KBM-7 (cell line): ENCODE results near the gene ALDH1L2.

Source experiments
- DNase-seq: peaks from one replicate; pipeline ENCODE4 v3.0.0-alpha.2; 2015
- in situ Hi-C: fragments of 300-500 bp; cut with MboI; formaldehyde crosslinking; loops from 2 replicates; pipeline ENCODE4 v1.14.3; 2020; ENCODE audit warnings: low sequenced_read_pairs, low pct_unique_long_range_greater_than_20kb, mixed read lengths

Gene ALDH1L2

GRCh38 chr12:105089817-105090216 lies 5.6 kb upstream of the ALDH1L2 start:
- no peak for DNase-seq
- in situ Hi-C loops: no loop called here

DNA sequence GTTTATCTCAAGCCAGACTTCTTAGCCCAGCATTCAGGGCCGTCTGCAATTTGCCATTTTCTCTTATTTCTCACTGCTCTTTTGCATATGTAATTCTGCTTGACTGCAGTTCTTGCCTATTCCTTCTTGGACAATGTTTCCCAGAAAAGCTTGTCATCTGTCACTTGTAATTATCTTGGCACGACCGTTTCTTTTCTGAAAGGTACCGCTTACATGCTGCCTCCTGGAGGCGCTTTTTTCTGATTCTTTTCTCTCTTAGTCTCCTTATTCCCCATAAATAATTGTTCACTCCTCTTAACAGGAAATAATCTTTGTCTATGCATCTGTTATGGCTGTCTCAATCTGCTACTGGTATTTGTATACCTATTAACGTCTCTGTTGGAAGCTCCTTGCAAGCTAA lies 1.2 kb upstream of the ALDH1L2 start:
- DNase-seq: no peak
- in situ Hi-C loops: no loop called here

DNA sequence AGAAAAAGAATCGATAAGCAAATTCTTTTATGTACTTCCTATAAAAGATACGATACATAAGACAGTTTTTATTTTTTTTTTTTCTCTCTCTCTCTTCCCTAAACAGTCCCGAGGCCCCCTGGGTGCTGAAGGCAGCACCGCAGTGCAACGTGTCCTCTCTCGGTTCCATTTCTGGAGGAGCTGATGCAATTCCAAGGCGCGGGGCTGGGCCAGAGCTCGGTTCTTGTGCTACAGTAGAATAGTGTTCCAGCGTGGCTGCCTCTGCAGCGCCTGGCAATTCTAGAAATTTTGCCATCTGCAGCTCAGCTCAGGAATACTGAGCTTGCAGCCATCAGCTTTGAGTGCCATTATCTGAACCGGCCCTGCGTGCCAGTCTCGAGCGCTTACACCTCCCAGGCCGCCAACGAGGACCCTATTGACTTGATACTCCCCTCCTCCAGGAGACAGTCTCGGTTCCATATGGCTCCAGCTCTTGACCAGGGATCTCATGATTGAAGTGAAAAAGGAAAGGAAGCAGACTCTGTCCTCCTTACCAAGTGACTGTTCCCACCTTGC lies 630 bp downstream of the ALDH1L2 start:
- in situ Hi-C loops: no loop called here
- DNase-seq: no peak

DNA sequence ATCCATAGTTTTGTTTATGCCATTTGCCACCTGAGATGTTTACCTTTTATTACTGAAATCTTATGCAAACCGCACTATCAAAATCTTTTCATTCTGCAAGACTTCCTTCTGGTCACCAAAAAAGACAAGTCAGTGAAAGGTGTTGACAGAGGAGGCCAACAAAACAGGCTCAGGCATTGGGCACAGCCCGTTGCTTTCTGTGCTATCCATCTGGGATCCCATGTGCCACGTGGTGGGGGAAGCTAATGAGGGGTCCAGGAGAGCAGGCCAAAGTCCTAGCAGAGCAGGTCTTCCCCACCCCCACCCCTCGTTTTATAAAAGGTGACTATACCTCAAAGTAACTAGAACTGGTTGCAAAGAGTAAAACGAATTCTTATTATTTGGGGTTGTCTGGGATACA lies 1.2 kb downstream of the ALDH1L2 start:
- DNase-seq: no peak
- in situ Hi-C loops: no loop called here

- DNase-seq: no peak
- in situ Hi-C loops: no loop called here
Measured at GRCh38 chr12:105078712-105079570, 5.3 kb downstream of the ALDH1L2 start.

- DNase-seq: no peak
- in situ Hi-C loops: no loop called here
Measured at GRCh38 chr12:105077435-105077834, 6.8 kb downstream of the ALDH1L2 start.

- no peak for DNase-seq
- in situ Hi-C loops: no loop called here
Measured at GRCh38 chr12:105076913-105077312, 7.3 kb downstream of the ALDH1L2 start.

GRCh38 chr12:105076098-105076497 lies 8.2 kb downstream of the ALDH1L2 start:
- in situ Hi-C loops: no loop called here
- DNase-seq: no peak

GRCh38 chr12:105072888-105073488 lies 11.3 kb downstream of the ALDH1L2 start:
- in situ Hi-C loops: loop anchor here (25.0 kb wide), 1 partner anchor 861 kb away; the partner anchor contains the start of gene TXNRD1
- no peak for DNase-seq

DNA sequence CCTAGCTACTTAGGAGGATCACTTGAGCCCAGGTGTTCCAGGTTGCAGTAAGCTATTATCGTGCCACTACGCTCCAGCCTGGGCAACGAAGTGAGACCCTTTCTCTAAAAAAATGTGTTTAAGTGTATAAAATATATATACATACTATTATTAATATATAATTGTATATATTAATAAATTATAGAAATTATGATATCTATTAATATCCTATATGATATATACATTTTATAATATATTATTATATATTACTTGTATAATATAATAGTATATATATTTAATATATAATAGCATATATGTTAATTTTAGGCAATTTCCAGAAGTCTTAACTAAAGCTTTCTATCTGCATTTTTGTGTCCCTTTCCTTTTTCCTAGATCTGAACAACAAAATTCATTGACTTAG lies 12.3 kb downstream of the ALDH1L2 start:
- in situ Hi-C loops: loop anchor here (25.0 kb wide), 1 partner anchor 860 kb away; the partner anchor contains the start of gene TXNRD1
- no peak for DNase-seq

DNA sequence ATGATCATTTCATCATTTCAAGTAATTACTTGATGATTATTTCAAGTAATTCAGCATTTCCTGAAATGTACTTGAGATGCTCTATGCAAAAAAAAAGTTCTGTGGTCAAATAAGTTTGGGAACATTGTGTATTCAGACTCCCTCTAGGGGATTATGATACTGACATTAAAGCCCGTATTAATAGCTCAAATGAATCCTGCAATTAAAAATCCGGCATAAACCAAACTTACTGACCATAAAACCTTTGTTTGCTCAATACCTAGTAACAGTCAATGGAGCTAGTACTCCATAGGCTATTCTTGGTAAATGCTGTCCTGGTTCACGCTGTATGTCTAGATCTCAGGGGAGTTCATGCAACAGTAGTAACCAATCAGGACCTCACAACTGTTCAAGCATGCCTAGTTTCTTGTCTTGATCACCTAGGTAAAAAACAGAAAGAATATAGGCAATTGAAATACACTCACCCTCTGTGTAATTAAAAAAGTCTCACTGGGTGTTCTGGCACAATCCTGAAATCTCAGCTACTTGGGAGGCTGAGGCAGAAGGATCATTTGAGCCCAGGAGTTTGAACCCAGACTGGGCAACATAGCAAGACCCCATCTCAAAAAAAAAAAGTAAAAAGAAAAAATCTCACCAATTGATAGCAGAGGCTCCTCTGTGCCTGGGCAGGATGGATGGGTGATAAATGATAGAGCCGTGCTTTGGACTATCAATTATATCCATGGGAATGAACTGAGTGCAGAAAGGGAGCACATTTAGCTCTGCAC lies 14.1 kb downstream of the ALDH1L2 start:
- no peak for DNase-seq
- in situ Hi-C loops: loop anchor here (25.0 kb wide), 1 partner anchor 858 kb away; the partner anchor contains the start of gene TXNRD1

DNA sequence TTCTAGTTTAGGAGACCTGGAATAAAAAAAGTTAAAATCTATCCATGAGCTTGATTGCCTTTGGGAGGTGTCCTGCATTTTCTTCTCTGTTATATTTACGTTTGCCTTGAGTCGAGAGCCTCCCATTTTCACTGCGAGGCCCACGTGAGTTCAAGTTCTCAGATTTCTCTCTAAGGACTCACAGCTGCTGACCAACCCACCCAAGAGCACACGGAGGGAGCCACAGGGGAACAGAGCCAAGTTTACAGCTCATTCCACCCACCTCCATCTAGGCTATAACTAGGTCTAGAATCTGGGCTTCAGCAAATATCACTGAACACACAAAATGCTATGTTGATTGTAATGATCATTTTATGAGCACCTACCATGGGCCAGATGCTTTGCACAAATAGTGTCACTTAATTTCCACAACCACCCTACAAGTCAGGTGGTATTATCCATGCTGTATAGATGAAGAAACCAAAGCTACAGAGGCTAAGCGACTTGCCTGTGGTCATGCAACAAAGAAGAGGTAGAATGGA lies 16.7 kb downstream of the ALDH1L2 start:
- in situ Hi-C loops: loop anchor here (25.0 kb wide), 1 partner anchor 855 kb away; the partner anchor contains the start of gene TXNRD1

DNA sequence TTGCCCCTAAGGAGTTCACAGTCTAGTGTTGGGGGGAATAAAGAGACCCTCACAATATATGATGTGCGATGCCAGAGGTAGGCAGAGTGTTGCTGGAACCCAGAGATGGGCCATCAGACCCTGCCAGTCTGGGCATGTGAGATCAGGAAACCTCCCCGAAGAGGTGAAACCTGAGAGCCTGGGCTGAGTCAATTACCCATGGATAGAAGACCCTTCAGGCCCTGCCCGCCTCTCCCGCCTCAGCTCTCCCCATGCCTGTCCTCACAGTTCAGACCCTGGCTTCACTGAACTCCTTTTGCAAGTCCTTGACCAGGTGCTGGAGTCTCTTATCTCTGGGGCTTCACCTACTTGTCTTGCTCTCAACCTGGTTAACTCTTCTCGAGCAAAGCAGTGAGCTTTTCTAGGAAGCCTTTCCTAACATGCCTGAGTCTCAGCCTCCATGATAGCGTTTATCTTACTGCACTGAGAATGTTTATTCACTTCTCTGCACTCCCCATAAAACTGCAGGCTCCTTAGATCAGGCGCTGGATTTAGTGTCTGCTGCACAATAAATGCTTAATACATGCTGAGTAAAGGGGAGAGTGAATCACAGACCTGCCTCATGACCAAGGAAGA lies 19.6 kb downstream of the ALDH1L2 start:
- no peak for DNase-seq
- in situ Hi-C loops: loop anchor here (25.0 kb wide), 1 partner anchor 852 kb away; the partner anchor contains the start of gene TXNRD1

More for the DNA sequence above, 16.7 kb downstream of the ALDH1L2 start:
- DNase-seq: no peak

GRCh38 chr12:105060715-105061378 lies 23.4 kb downstream of the ALDH1L2 start:
- DNase-seq: no peak
- in situ Hi-C loops: loop anchor here (25.0 kb wide), 1 partner anchor 849 kb away; the partner anchor contains the start of gene TXNRD1

DNA sequence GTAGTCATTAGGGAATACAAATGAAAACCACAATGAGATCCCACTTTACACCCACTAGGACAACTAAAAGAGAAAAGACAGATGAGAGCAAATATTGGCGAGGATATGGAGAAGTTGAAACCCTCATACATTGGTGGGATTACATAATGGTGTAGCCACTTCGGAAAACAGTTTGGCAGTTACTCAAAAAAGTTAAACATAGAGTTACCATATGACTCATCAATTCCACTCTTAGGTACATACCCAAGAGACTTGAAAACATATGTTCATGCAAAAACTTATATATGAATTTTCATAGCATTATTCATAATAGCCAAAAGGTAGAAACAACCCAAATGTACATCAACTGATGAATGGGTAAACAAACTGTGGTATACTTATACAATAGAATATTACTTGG lies 27.1 kb downstream of the ALDH1L2 start:
- in situ Hi-C loops: loop anchor here (25.0 kb wide), 1 partner anchor 845 kb away; the partner anchor contains the start of gene TXNRD1
- DNase-seq: no peak

GRCh38 chr12:105053116-105053572 lies 31.1 kb downstream of the ALDH1L2 start:
- peak; percentile 85 for DNase-seq
- in situ Hi-C loops: loop anchor here (25.0 kb wide), 1 partner anchor 841 kb away; the partner anchor contains the start of gene TXNRD1

DNA sequence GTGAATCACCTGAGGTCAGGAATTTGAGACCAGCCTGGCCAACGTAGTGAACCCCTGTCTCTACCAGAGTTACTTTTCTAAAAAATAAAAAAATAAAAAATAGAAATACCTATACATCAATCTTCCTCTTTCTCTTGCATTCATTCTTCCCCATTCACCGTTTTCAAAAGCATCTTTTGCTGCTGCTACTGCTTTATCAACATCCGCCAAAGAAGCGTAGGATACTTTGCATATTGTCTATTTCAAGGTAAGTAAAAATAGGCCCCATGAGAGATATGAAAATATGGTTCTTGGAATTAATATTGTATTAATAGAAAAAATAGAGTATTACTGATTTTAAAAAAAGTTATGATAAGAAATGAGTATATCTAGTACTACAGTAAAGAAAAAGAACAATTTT lies 32.3 kb downstream of the ALDH1L2 start:
- in situ Hi-C loops: loop anchor here (25.0 kb wide), 1 partner anchor 840 kb away; the partner anchor contains the start of gene TXNRD1
- DNase-seq: no peak

DNA sequence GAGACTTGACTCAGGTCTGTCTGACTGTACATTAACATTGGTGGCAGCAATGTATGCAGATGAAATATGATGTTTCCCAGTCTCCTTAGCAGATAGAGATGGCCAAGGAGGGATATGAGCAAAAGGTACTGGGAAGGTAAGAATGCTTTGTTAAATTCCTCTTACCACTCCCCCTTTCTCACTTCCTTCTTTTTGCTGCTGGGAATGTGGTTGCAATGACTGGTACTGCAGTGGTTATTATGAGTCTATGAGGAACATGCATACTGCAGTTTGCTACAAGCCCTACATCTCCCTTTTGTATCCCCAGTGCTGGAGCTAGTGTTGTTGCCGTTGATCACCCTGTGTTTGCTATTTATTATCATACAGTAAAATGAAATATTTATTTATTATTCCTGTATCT lies 35.9 kb downstream of the ALDH1L2 start:
- in situ Hi-C loops: no loop called here
- DNase-seq: no peak
